ENCODE results near the gene CCDC170.

The CCDC170 gene

GRCh38 chr6:151546941-151547659 is 53.3 kb downstream of the CCDC170 start:
- no peak for DNase-seq (ENCODE audit: low spot score)

- no peak for DNase-seq (ENCODE audit: low spot score)
Measured at GRCh38 chr6:151548201-151548600, 54.4 kb downstream of the CCDC170 start.

GRCh38 chr6:151549790-151550189 is 56.0 kb downstream of the CCDC170 start:
- no peak for DNase-seq (ENCODE audit: low spot score)

- DNase-seq (ENCODE audit: low spot score): no peak
Measured at GRCh38 chr6:151550618-151551017, 56.8 kb downstream of the CCDC170 start.

- no peak for DNase-seq (ENCODE audit: low spot score)
Measured at GRCh38 chr6:151551223-151551857, 57.5 kb downstream of the CCDC170 start.

- DNase-seq (ENCODE audit: low spot score): no peak
Measured at GRCh38 chr6:151553416-151554165, 59.8 kb downstream of the CCDC170 start.

GRCh38 chr6:151561238-151561637 is 67.4 kb downstream of the CCDC170 start:
- no peak for DNase-seq (ENCODE audit: low spot score)

GRCh38 chr6:151564654-151565053 is 70.8 kb downstream of the CCDC170 start:
- no peak for DNase-seq (ENCODE audit: low spot score)

- no peak for DNase-seq (ENCODE audit: low spot score)
Measured at GRCh38 chr6:151565940-151566339, 72.1 kb downstream of the CCDC170 start.

GRCh38 chr6:151566557-151566956 is 72.7 kb downstream of the CCDC170 start:
- DNase-seq (ENCODE audit: low spot score): no peak

GRCh38 chr6:151576633-151577032 is 82.8 kb downstream of the CCDC170 start:
- no peak for DNase-seq (ENCODE audit: low spot score)

GRCh38 chr6:151577257-151577656 is 83.4 kb downstream of the CCDC170 start:
- DNase-seq (ENCODE audit: low spot score): no peak

- no peak for DNase-seq (ENCODE audit: low spot score)
Measured at GRCh38 chr6:151585741-151586140, 91.9 kb downstream of the CCDC170 start.

- DNase-seq (ENCODE audit: low spot score): no peak
Measured at GRCh38 chr6:151589667-151590066, 95.8 kb downstream of the CCDC170 start.

- no peak for DNase-seq (ENCODE audit: low spot score)
Measured at GRCh38 chr6:151590742-151591141, 96.9 kb downstream of the CCDC170 start.

GRCh38 chr6:151592449-151593159 is 98.8 kb downstream of the CCDC170 start:
- DNase-seq (ENCODE audit: low spot score): peak; percentile 40

- no peak for DNase-seq (ENCODE audit: low spot score)
Measured at GRCh38 chr6:151609146-151609902, 115.5 kb downstream of the CCDC170 start.

- DNase-seq (ENCODE audit: low spot score): no peak
Measured at GRCh38 chr6:151610326-151610725, 116.5 kb downstream of the CCDC170 start.

GRCh38 chr6:151614630-151615029 is 120.8 kb downstream of the CCDC170 start:
- DNase-seq (ENCODE audit: low spot score): no peak

GRCh38 chr6:151616091-151616513 is 122.3 kb downstream of the CCDC170 start:
- no peak for DNase-seq (ENCODE audit: low spot score)

- no peak for DNase-seq (ENCODE audit: low spot score)
Measured at GRCh38 chr6:151616600-151616999, 122.8 kb downstream of the CCDC170 start.

GRCh38 chr6:151617539-151617938 is 123.7 kb downstream of the CCDC170 start:
- DNase-seq (ENCODE audit: low spot score): no peak
